ENCODE data around the gene PCP4. TPM values are rescaled to one million over a fixed set of nuclear protein-coding genes. Genes with fewer than 3 reads are reported as not detected.

Gene PCP4
- total RNA-seq, 1 experiment from 2014 or later, result 0.77 TPM

DNA sequence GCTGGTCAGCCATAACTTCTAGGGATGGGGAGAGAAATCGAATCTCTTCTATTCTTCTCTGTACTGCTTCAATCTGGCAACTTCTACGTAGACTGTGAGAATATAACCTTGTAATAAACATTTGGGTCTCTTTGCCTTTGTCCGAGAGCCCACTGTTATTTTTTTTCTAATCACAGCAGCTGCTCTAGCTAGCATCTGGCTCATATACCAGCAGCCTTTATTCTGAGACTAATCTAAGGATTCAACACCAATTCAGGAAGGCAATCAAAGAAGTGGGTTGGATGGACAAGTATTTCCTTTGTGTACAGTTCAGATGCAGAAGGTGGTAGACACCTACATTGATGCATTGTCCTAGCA, 15.6 kb downstream of the PCP4 start:
- Histone ChIP-seq H3T11ph (ENCODE audit: low read length) (no peak overlapping the region), H2BK120ac (ENCODE audit: low read depth, low read length, poor library complexity, severe bottlenecking) (no peak overlapping the region), H3K27me3 (ENCODE audit: insufficient read depth, low read length) (no peaks in the 10 kb centered on the region), H4K20me1 (ENCODE audit: control insufficient read depth, insufficient read depth, insufficient read length) (no peaks in the 10 kb centered on the region), H2BK12ac (ENCODE audit: insufficient read length, low read depth, low read length) (no peak overlapping the region), H3K56ac (ENCODE audit: insufficient read length, low read depth, low read length) (no peak overlapping the region), H2AFZ (ENCODE audit: low read length) (no peak overlapping the region), H3K18ac (ENCODE audit: insufficient read length, low read depth, low read length) (no peak overlapping the region), H4K8ac (replicated peaks; ENCODE audit: insufficient read length, low read depth, low read length) (no peak overlapping the region), H3K23me2 (ENCODE audit: insufficient read length, low read depth, low read length, poor library complexity, severe bottlenecking) (no peaks in the 10 kb centered on the region), H4K91ac (ENCODE audit: insufficient read length, low read depth, low read length) (no peak overlapping the region), H3K4ac (ENCODE audit: low read depth, low read length) (no peak overlapping the region), H2BK20ac (ENCODE audit: low read depth, low read length, poor library complexity, severe bottlenecking) (no peak overlapping the region), H3K79me2 (ENCODE audit: insufficient read depth, low read length) (no peaks in the 10 kb centered on the region), H3K9ac (ENCODE audit: extremely low read depth, insufficient read length, low read length) (no peak overlapping the region), H3K27ac (ENCODE audit: insufficient read length, low read depth, low read length) (no peak overlapping the region), H3K9me3 (ENCODE audit: control insufficient read depth, low read depth, low read length) (no peaks in the 10 kb centered on the region), H4K5ac (ENCODE audit: insufficient read length, low read depth, low read length) (no peak overlapping the region), H3K4me1 (ENCODE audit: insufficient read depth, low read length) (no peaks in the 10 kb centered on the region), H2AK5ac (ENCODE audit: insufficient read length, low read length) (no peak overlapping the region), H2BK5ac (ENCODE audit: insufficient read length, low read length) (no peak overlapping the region), H3K23ac (ENCODE audit: insufficient read length, low read depth, low read length) (no peak overlapping the region), H2BK15ac (ENCODE audit: low read depth, low read length) (no peak overlapping the region), H3K4me2 (ENCODE audit: insufficient read depth, insufficient read length, low read length) (no peak overlapping the region), H3K79me1 (ENCODE audit: insufficient read depth, low read depth, low read length, poor library complexity, severe bottlenecking) (no peaks in the 10 kb centered on the region), H3K14ac (ENCODE audit: insufficient read depth, low read length) (no peak overlapping the region)
- Mint-ChIP-seq H3K4me3 (no peak overlapping the region), H3K4me1 (no peaks in the 10 kb centered on the region), H3K9me3 (no peaks in the 10 kb centered on the region), H3K36me3 (ENCODE audit: insufficient read depth in 1 of 3, low read depth in 3 of 3) (no peaks in the 10 kb centered on the region), H3K27me3 (ENCODE audit: low read depth) (no peaks in the 10 kb centered on the region), H3K27ac (no peak overlapping the region)
- whole genome bisulfite sequencing (ENCODE audit: extremely low coverage, insufficient read length, low lambda C conversion rate), result no CpG with 5 or more reads among the region's 3 CpGs
- DNase-seq, result no peak
- TF ChIP-seq, protein P1, sequence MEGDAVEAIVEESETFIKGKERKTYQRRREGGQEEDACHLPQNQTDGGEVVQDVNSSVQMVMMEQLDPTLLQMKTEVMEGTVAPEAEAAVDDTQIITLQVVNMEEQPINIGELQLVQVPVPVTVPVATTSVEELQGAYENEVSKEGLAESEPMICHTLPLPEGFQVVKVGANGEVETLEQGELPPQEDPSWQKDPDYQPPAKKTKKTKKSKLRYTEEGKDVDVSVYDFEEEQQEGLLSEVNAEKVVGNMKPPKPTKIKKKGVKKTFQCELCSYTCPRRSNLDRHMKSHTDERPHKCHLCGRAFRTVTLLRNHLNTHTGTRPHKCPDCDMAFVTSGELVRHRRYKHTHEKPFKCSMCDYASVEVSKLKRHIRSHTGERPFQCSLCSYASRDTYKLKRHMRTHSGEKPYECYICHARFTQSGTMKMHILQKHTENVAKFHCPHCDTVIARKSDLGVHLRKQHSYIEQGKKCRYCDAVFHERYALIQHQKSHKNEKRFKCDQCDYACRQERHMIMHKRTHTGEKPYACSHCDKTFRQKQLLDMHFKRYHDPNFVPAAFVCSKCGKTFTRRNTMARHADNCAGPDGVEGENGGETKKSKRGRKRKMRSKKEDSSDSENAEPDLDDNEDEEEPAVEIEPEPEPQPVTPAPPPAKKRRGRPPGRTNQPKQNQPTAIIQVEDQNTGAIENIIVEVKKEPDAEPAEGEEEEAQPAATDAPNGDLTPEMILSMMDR (conservative IDR thresholded peaks at IDR 0.05), result no peak

Measured in H9 (cell line).